ENCODE data around the gene CAMK2B.

The CAMK2B gene

GRCh38 chr7:44320794-44321371 is 4.5 kb downstream of the CAMK2B start:
- TF ChIP-seq, protein P1, sequence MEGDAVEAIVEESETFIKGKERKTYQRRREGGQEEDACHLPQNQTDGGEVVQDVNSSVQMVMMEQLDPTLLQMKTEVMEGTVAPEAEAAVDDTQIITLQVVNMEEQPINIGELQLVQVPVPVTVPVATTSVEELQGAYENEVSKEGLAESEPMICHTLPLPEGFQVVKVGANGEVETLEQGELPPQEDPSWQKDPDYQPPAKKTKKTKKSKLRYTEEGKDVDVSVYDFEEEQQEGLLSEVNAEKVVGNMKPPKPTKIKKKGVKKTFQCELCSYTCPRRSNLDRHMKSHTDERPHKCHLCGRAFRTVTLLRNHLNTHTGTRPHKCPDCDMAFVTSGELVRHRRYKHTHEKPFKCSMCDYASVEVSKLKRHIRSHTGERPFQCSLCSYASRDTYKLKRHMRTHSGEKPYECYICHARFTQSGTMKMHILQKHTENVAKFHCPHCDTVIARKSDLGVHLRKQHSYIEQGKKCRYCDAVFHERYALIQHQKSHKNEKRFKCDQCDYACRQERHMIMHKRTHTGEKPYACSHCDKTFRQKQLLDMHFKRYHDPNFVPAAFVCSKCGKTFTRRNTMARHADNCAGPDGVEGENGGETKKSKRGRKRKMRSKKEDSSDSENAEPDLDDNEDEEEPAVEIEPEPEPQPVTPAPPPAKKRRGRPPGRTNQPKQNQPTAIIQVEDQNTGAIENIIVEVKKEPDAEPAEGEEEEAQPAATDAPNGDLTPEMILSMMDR (IDR thresholded peaks at IDR 0.05; ENCODE audit: low read depth, low read length), result no peak
- no peak overlapping the region for H3K4me3 ChIP-seq (replicated peaks in 1 of 2; ENCODE audit: low read depth in 2 of 2, low read length in 2 of 2)
- no peak for DNase-seq (ENCODE audit: low read depth in 2 of 2)

DNA sequence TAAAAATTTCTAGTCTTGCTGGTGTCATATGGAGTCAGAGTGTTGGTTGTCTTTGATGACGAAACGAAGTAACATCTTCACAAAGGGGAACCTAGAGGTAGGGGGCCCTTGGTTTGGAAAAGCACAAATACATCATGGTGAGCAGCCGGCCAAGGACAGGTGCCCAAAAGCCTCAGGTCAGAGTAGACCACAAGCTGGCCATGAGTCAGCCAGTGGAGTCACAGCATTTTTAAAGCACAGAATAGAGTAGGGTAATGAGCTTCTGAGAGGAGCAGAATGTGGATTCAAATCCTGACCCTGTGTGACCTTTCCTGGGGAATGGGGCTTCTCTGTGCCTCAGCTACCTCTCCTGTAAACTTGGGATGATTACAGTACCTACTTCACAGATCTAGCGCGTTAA is 5.3 kb downstream of the CAMK2B start:
- DNase-seq (ENCODE audit: low read depth in 2 of 2), result no peak
- TF ChIP-seq, protein P1 (IDR thresholded peaks at IDR 0.05; ENCODE audit: low read depth, low read length), result no peak
- H3K4me3 ChIP-seq (replicated peaks in 1 of 2; ENCODE audit: low read depth in 2 of 2, low read length in 2 of 2), result no peak overlapping the region

- TF ChIP-seq, protein P1 (IDR thresholded peaks at IDR 0.05; ENCODE audit: low read depth, low read length), result no peak
- DNase-seq (ENCODE audit: low read depth in 2 of 2), result no peak
- no peak overlapping the region for H3K4me3 ChIP-seq (replicated peaks in 1 of 2; ENCODE audit: low read depth in 2 of 2, low read length in 2 of 2)
Measured at GRCh38 chr7:44318332-44318731, 7.1 kb downstream of the CAMK2B start.

DNA sequence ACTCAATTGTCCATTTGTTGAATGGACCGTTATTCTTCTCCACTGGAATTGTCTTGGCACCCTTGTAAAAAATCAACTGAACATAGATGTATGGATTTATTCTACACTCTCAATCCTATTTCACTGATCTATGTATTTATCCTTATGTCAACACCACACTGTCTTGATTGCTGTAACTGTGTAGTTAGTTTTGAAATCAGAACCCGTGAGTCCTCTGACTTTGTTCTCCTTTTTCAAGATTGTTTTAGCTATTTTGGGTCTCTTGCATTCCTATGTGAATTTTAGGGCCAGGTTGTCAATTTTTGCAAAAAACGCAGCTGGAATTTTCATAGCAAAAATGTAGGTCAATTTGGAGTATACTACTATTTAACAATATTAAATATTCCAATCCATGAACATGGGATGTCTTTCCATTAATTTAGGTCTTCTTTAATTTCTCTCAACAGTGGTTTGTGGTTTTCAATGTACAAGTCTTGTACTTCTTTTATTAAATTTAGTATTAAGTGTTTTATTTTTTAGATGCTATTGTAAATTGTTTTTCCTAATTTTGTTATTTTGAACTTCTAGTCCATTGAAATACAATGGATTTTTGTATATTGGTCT is 10.0 kb downstream of the CAMK2B start:
- no peak for DNase-seq (ENCODE audit: low read depth in 2 of 2)
- TF ChIP-seq, protein P1 (IDR thresholded peaks at IDR 0.05; ENCODE audit: low read depth, low read length), result no peak
- H3K4me3 ChIP-seq (replicated peaks in 1 of 2; ENCODE audit: low read depth in 2 of 2, low read length in 2 of 2), result no peak overlapping the region

DNA sequence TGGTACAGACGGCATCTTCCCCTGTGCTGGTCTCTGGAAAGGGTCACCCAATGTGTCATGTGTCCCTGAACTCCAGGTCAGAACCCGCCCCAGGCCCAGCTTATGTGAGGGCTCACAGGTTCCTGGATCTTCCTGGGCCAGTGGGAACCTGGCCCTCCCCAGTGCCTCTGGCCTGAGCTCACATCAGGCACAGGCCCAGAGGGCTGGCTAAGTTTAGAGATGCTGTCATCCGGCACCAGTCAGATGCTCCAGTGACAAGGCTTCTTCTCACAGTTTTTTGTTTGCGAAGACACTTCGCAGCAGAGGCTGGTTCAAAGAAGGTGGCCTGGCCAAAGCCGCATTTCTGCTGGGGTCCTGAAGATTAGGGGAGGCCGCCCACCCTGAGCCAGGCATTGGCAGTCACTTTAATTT is 11.8 kb downstream of the CAMK2B start:
- no peak overlapping the region for H3K4me3 ChIP-seq (replicated peaks in 1 of 2; ENCODE audit: low read depth in 2 of 2, low read length in 2 of 2)
- DNase-seq (ENCODE audit: low read depth in 2 of 2), result no peak
- TF ChIP-seq, protein P1 (IDR thresholded peaks at IDR 0.05; ENCODE audit: low read depth, low read length), result no peak

GRCh38 chr7:44313016-44313415 is 12.4 kb downstream of the CAMK2B start:
- TF ChIP-seq, protein P1 (IDR thresholded peaks at IDR 0.05; ENCODE audit: low read depth, low read length), result no peak
- no peak for DNase-seq (ENCODE audit: low read depth in 2 of 2)
- no peak overlapping the region for H3K4me3 ChIP-seq (replicated peaks in 1 of 2; ENCODE audit: low read depth in 2 of 2, low read length in 2 of 2)
